GM19025 (cell line): Measurements from ENCODE around the gene ZNF791.
A peak's percentile ranks its signal among the peaks of the same experiment; 100 is the strongest.
"Not testable (repeated sequence)": the region's sequence is repeated elsewhere in the genome, so short reads cannot be mapped to it uniquely, and the experiment has no call there.

Experiments
- ATAC-seq: cut with Tn5 transposase; IDR thresholded peaks from one replicate; pipeline ENCODE4 v1.9.1; 2021; ENCODE audit warnings: mild to moderate bottlenecking, low read depth, moderate library complexity; ENCODE audit not compliant: unreplicated experiment

Gene ZNF791

GRCh38 chr19:12628040-12629022 lies 17.6 kb downstream of the ZNF791 start:
- no peak for ATAC-seq

- no peak for ATAC-seq
Observed at GRCh38 chr19:12629215-12629614, 18.5 kb downstream of the ZNF791 start.

GRCh38 chr19:12636631-12637030 lies 25.9 kb downstream of the ZNF791 start:
- no peak for ATAC-seq

GRCh38 chr19:12638611-12639182 lies 28.0 kb downstream of the ZNF791 start:
- ATAC-seq: no peak

- peak; percentile 43 for ATAC-seq
Observed at GRCh38 chr19:12639901-12640613, 29.3 kb downstream of the ZNF791 start.

GRCh38 chr19:12641456-12641855 lies 30.7 kb downstream of the ZNF791 start:
- ATAC-seq: no peak

- ATAC-seq: no peak
Observed at GRCh38 chr19:12642506-12642905, 31.8 kb downstream of the ZNF791 start.

- ATAC-seq: not testable (repeated sequence)
Observed at GRCh38 chr19:12643716-12644115, 33.0 kb downstream of the ZNF791 start.

- ATAC-seq: no peak
Observed at GRCh38 chr19:12646551-12646950, 35.8 kb downstream of the ZNF791 start.

- ATAC-seq: no peak
Observed at GRCh38 chr19:12647047-12647446, 36.3 kb downstream of the ZNF791 start.

- no peak for ATAC-seq
Observed at GRCh38 chr19:12647490-12648071, 36.9 kb downstream of the ZNF791 start.

GRCh38 chr19:12648088-12648487 lies 37.4 kb downstream of the ZNF791 start:
- ATAC-seq: no peak

GRCh38 chr19:12649941-12650340 lies 39.2 kb downstream of the ZNF791 start:
- ATAC-seq: no peak

- ATAC-seq: no peak
Observed at GRCh38 chr19:12652219-12652618, 41.5 kb downstream of the ZNF791 start.

GRCh38 chr19:12655546-12655945 lies 44.8 kb downstream of the ZNF791 start:
- ATAC-seq: no peak

- no peak for ATAC-seq
Observed at GRCh38 chr19:12656899-12657571, 46.3 kb downstream of the ZNF791 start.

GRCh38 chr19:12657966-12658365 lies 47.2 kb downstream of the ZNF791 start:
- ATAC-seq: no peak

GRCh38 chr19:12660980-12661379 lies 50.3 kb downstream of the ZNF791 start:
- no peak for ATAC-seq

GRCh38 chr19:12664406-12665280 lies 53.9 kb downstream of the ZNF791 start:
- ATAC-seq: no peak

- no peak for ATAC-seq
Observed at GRCh38 chr19:12665281-12665573, 54.5 kb downstream of the ZNF791 start.
